ENCODE results near the gene ADCY3. TPM values are rescaled to one million over a fixed set of nuclear protein-coding genes. Genes with fewer than 3 reads are reported as not detected.

ADCY3 gene
- polyA plus RNA-seq, 1 of the 3 experiments (the other 2 are of a cell fraction) = 53.9 TPM

DNA sequence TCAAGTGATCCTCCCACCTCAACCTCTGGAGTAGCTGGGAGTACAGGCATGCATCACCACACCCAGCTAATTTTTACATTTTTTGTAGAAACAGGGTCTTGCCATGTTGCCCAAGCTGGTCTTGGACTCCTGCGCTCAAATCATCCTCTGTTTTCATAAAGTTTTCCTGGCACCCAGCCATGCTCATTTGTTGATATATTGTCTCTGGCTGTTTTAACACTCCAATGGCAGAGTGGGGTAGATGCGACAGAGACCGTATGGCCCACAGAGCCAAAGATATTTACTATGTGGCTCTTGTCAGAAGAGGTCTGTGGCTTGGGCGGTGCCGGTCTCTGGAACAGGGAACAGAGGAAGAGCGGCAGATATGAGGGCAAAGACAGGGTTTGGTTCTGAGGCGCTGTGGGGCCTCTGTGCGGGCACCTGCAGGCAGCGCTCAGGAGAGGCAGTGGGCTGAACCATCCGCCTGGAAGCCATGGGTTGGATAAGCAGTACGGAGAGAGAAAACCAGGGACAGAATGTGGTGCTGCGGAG, 76.6 kb downstream of the ADCY3 start:
- Histone ChIP-seq H3K9ac (no peak overlapping the region), H3F3A (replicated peaks; ENCODE audit: insufficient read depth) (no peaks in the 10 kb centered on the region), H3K4me3 (ENCODE audit: low read depth in 2 of 2, low read length in 1 of 2) (no peak overlapping the region), H3K36me3 (replicated peaks in 1 of 2; ENCODE audit: control insufficient read depth in 1 of 2, insufficient read depth in 2 of 2, low read length in 1 of 2) (no peaks in the 10 kb centered on the region), H3K9me2 (no peaks in the 10 kb centered on the region), H3K27ac (ENCODE audit: low read depth in 2 of 2, low read length in 1 of 2) (no peak overlapping the region), H4K20me1 (ENCODE audit: insufficient read depth) (no peaks in the 10 kb centered on the region), H2AFZ (ENCODE audit: low read depth) (no peak overlapping the region), H3K79me2 (ENCODE audit: insufficient read depth) (no peaks in the 10 kb centered on the region), H3K4me2 (no peak overlapping the region), H3K9me3 (no peaks in the 10 kb centered on the region), H3K27me3 (ENCODE audit: insufficient read depth) (no peaks in the 10 kb centered on the region), H3K4me1 (ENCODE audit: control insufficient read depth in 1 of 2, insufficient read depth in 2 of 2, low read depth in 1 of 2, low read length in 1 of 2) (no peaks in the 10 kb centered on the region)
- POLR2A ChIA-PET = no interaction called here
- TF ChIP-seq ELF1 (IDR thresholded peaks at IDR 0.05) = no peak
- TF ChIP-seq POLR2AphosphoS5 (IDR thresholded peaks at IDR 0.05; ENCODE audit: low read depth, low read length) = no peak
- TF ChIP-seq CHD2 (IDR thresholded peaks at IDR 0.05; ENCODE audit: low read length, partially characterized antibody) = no peak
- no peak for TF ChIP-seq RFX5 (IDR thresholded peaks at IDR 0.05; ENCODE audit: low read length)
- no peak for TF ChIP-seq TCF12 (IDR thresholded peaks at IDR 0.05)
- no peak for TF ChIP-seq PBX3 (IDR thresholded peaks at IDR 0.05)
- TF ChIP-seq RCOR1 (IDR thresholded peaks at IDR 0.05; ENCODE audit: low read length) = no peak
- WGBS (ENCODE audit: low lambda C conversion rate) = 96% methylated on average over 12 of the region's 12 CpGs
- CTCF ChIA-PET = interaction anchor here (1.0 to 1.6 kb wide), 2 partner anchors 10 to 16 kb away, joined by 3 to 7 read pairs; no protein-coding TSS in a partner anchor
- no peak for DNase-seq

DNA sequence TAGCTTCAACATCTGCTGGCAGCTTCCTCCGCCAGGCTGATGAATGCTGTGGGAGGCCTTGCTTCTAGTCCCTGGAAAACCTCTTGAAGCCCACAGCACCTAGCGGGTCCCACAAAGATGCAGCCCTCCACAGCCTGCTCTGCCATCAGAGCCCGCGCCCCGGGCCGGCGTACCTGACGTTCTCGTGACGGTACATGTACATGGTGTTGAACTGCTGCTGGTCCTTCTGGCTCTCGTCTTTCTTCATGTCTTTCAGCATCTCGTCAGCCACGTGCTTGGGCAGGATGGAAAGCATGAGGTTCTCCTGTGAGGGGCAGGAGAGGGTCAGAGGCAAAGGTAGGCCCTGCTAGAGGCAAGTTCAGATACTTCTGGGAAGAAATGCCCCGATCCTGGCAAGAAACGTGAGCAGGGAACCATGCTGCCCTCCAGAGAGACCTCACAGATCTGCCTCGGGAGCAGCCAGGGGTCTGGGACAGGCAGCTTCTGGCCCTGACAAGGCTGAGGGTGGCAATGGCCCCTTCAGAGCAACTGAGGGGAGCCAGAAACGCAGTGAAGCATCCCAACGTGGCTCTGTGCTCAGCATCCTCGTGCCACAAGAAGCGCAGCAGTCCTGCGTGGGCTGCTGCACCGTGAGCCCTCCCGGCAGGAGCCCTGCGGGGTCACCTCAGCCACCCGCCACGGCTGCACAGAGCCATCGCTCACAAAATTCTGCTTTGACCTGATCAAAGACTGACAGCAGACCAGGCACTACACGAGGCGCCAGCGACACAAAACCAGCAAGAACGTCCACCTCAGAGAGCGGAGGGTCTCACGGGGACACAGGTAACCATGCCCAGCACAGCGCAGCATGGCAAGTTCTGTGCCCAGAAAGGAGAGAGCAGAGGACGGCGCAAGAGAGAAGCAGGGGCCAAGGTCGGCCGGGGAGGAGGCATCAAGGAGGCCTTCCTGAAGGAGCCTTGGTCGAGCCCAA, 77.7 kb downstream of the ADCY3 start:
- Histone ChIP-seq H2AFZ (ENCODE audit: low read depth) (no peak overlapping the region), H3K4me3 (ENCODE audit: low read depth in 2 of 2, low read length in 1 of 2) (no peak overlapping the region), H3K4me2 (no peak overlapping the region), H3K4me1 (ENCODE audit: control insufficient read depth in 1 of 2, insufficient read depth in 2 of 2, low read depth in 1 of 2, low read length in 1 of 2) (no peaks in the 10 kb centered on the region), H3K9ac (no peak overlapping the region), H3K36me3 (replicated peaks in 1 of 2; ENCODE audit: control insufficient read depth in 1 of 2, insufficient read depth in 2 of 2, low read length in 1 of 2) (no peaks in the 10 kb centered on the region), H3K9me2 (no peaks in the 10 kb centered on the region), H3F3A (replicated peaks; ENCODE audit: insufficient read depth) (no peaks in the 10 kb centered on the region), H3K79me2 (ENCODE audit: insufficient read depth) (no peaks in the 10 kb centered on the region), H3K27me3 (ENCODE audit: insufficient read depth) (no peaks in the 10 kb centered on the region), H3K27ac (ENCODE audit: low read depth in 2 of 2, low read length in 1 of 2) (no peak overlapping the region), H3K9me3 (no peaks in the 10 kb centered on the region), H4K20me1 (ENCODE audit: insufficient read depth) (no peaks in the 10 kb centered on the region)
- no peak for TF ChIP-seq ELF1 (IDR thresholded peaks at IDR 0.05)
- no peak for TF ChIP-seq GABPA (IDR thresholded peaks at IDR 0.05; ENCODE audit: low read depth)
- TF ChIP-seq FOXJ3 (CRISPR knock-in tag; IDR thresholded peaks at IDR 0.05) = no peak
- TF ChIP-seq SMC3 (IDR thresholded peaks at IDR 0.05; ENCODE audit: low read depth, low read length) = no peak
- no peak for TF ChIP-seq MEF2A (IDR thresholded peaks at IDR 0.05; ENCODE audit: borderline replicate concordance, low read depth)
- no peak for TF ChIP-seq RCOR1 (IDR thresholded peaks at IDR 0.05; ENCODE audit: low read length)
- no peak for TF ChIP-seq POLR2AphosphoS5 (IDR thresholded peaks at IDR 0.05; ENCODE audit: low read depth, low read length)
- no peak for TF ChIP-seq YY1 (IDR thresholded peaks at IDR 0.05; ENCODE audit: low read depth)
- TF ChIP-seq RFX5 (IDR thresholded peaks at IDR 0.05; ENCODE audit: low read length) = no peak
- TF ChIP-seq JUND (IDR thresholded peaks at IDR 0.05) = no peak
- TF ChIP-seq RXRA (IDR thresholded peaks at IDR 0.05; ENCODE audit: borderline replicate concordance, low read depth) = no peak
- no peak for TF ChIP-seq CHD2 (IDR thresholded peaks at IDR 0.05; ENCODE audit: low read length, partially characterized antibody)
- no peak for TF ChIP-seq NRF1 (IDR thresholded peaks at IDR 0.05; ENCODE audit: low read depth, low read length)
- TF ChIP-seq MXI1 (IDR thresholded peaks at IDR 0.05; ENCODE audit: low read depth, low read length) = no peak
- TF ChIP-seq EZH2phosphoT487 (IDR thresholded peaks at IDR 0.05; ENCODE audit: borderline replicate concordance, low read depth) = no peak
- POLR2A ChIA-PET = no interaction called here
- 95% methylated on average over 34 of the region's 39 CpGs for WGBS (ENCODE audit: low lambda C conversion rate)
- CTCF ChIA-PET = interaction anchor here (0.9 to 1.0 kb wide), 2 partner anchors 9 to 452 kb away, joined by 3 read pairs; no protein-coding TSS in a partner anchor
- DNase-seq = no peak
